GM12891 (cell line): ENCODE data around the gene LSM14B.

Experiments
- POLR2A ChIP-seq: IDR thresholded peaks from 2 replicates; pipeline ENCODE4 v1.6.1; 2011; ENCODE audit warnings: low read depth, low read length, control low read depth
- POLR2AphosphoS5 ChIP-seq: IDR thresholded peaks from 2 replicates; pipeline ENCODE4 v1.6.1; 2011; ENCODE audit warnings: low read depth, low read length, control low read depth
- TAF1 ChIP-seq: IDR thresholded peaks from 2 replicates; pipeline ENCODE4 v1.6.1; 2011; ENCODE audit warnings: low read depth, low read length, control low read depth

- no peak for TF ChIP-seq TAF1
- no peak for TF ChIP-seq POLR2A
- no peak for TF ChIP-seq POLR2AphosphoS5
Observed at GRCh38 chr20:62151835-62152364, 29.6 kb downstream of the LSM14B start.
